GM10266 (cell line): ENCODE results near the gene CLTCL1.
"Not testable (repeated sequence)": the region's sequence is repeated elsewhere in the genome, so short reads cannot be mapped to it uniquely, and the experiment has no call there.

Experiments used
- DNase-seq: peaks from one replicate; pipeline ENCODE4 v3.0.0; 2012; ENCODE audit errors: extremely low spot score
- CTCF ChIP-seq: IDR thresholded peaks from 2 replicates; pipeline ENCODE4 v1.5.1; 2012; ENCODE audit warnings: mild to moderate bottlenecking, low read depth; ENCODE audit not compliant: control insufficient read depth, insufficient read depth; ENCODE audit errors: missing control alignments

CLTCL1 gene

GRCh38 chr22:19289475-19290161 lies 1.9 kb downstream of the CLTCL1 start:
- no peak for DNase-seq
- TF ChIP-seq CTCF = no peak

GRCh38 chr22:19287889-19288288 lies 3.6 kb downstream of the CLTCL1 start:
- TF ChIP-seq CTCF = no peak
- no peak for DNase-seq

GRCh38 chr22:19287076-19287707 lies 4.3 kb downstream of the CLTCL1 start:
- no peak for DNase-seq
- TF ChIP-seq CTCF = no peak

GRCh38 chr22:19285831-19286230 lies 5.7 kb downstream of the CLTCL1 start:
- no peak for DNase-seq
- no peak for TF ChIP-seq CTCF

- DNase-seq = not testable (repeated sequence)
These were observed 12.4 kb downstream of the CLTCL1 start for GRCh38 chr22:19279143-19279542.

GRCh38 chr22:19277785-19278184 lies 13.7 kb downstream of the CLTCL1 start:
- no peak for DNase-seq
- TF ChIP-seq CTCF = no peak

- DNase-seq = no peak
These were observed 15.5 kb downstream of the CLTCL1 start for GRCh38 chr22:19275919-19276600.

More at GRCh38 chr22:19275919-19276600, 15.5 kb downstream of the CLTCL1 start:
- no peak for TF ChIP-seq CTCF
